Adrenal gland (tissue), 12 donors: Measurements from ENCODE around the gene PGAM5. TPM values are rescaled to one million over a fixed set of nuclear protein-coding genes. Genes with fewer than 3 reads are reported as not detected.

ENCODE experiments used
- DNase-seq, 7 donors: peaks; one replicate each; pipeline ENCODE4 v3.0.0-alpha.2; 2019 to 2020
- H3K27ac ChIP-seq, 5 donors: fragments of 200-600 bp; sonication (generic) in 4 of 5; 1 replicate in 3 of 5; 2 replicates in 2 of 5; pipeline versions ENCODE4 v1.5.1 to v1.8.0; 2016 to 2020; ENCODE audit warnings: mild to moderate bottlenecking in 1 of 5
- H3K27me3 ChIP-seq: fragments of 200-600 bp; 2 replicates; pipeline ENCODE4 v1.8.0; 2021
- H3K36me3 ChIP-seq, 2 donors: fragments of 200-600 bp; replicated peaks in 1 of 2; 1 replicate in 1 of 2; 2 replicates in 1 of 2; pipeline versions ENCODE4 v1.5.1 to v1.8.0; 2018 to 2022
- H3K4me1 ChIP-seq, 2 donors: fragments of 200-600 bp; replicated peaks in 1 of 2; 1 replicate in 1 of 2; 2 replicates in 1 of 2; pipeline versions ENCODE4 v1.5.1 to v1.8.0; 2018 to 2021
- H3K4me3 ChIP-seq, 4 donors: fragments of 200-600 bp; sonication (generic) in 3 of 4; one replicate each; pipeline ENCODE4 v1.5.1; 2016 to 2018
- H3K9me3 ChIP-seq, 3 donors: fragments of 200-600 bp; sonication (generic) in 1 of 3; replicated peaks in 1 of 3; 1 replicate in 2 of 3; 2 replicates in 1 of 3; pipeline versions ENCODE4 v1.5.1 to v1.8.0; 2016 to 2021
- CTCF ChIP-seq, 6 experiments: fragments of 450-650 bp in 4 of 6; fragments of 200-600 bp in 2 of 6; sonication (generic) in 1 of 6; IDR thresholded peaks; 1 replicate in 5 of 6; 2 replicates in 1 of 6; pipeline versions ENCODE4 v1.5.1 to v1.8.0; 2016 to 2021; ENCODE audit warnings: antibody characterized with exemption in 6 of 6, mild to moderate bottlenecking in 2 of 6, moderate library complexity in 1 of 6
- POLR2A ChIP-seq, 2 donors: fragments of 450-650 bp; IDR thresholded peaks; one replicate each; pipeline ENCODE4 v1.6.1; 2017; ENCODE audit warnings: antibody characterized with exemption in 2 of 2, mild to moderate bottlenecking in 2 of 2, moderate library complexity in 1 of 2
- WGBS, 4 donors: extraction: QIAGEN DNeasy Blood & Tissue Kit in 2 of 4; methylation state at CpG; one replicate each; pipeline versions ENCODE4 v1.1.5 to v1.1.7; 2013 to 2017; 5-methylcytosine and 5-hydroxymethylcytosine counted together
- intact Hi-C, 2 donors: fragments of 100-400 bp; cut with DNase I; formaldehyde crosslinking; loops; one replicate each; pipeline versions ENCODE4 v1.14.1 to v1.15.0; 2022 to 2023
- polyA plus RNA-seq, 3 donors: library from polyadenylated mRNA; stranded (reverse); fragments of 200-250 nt in 2 of 3; fragments of 350-450 nt in 1 of 3; fragmentation: Illumina TruSeq in 1 of 3; extraction: RNeasy Lipid Tissue Mini Kit (QIAGEN cat#74804) in 1 of 3; gene quantifications; one replicate each; pipeline ENCODE4 v1.2.3, GENCODE V29; 2013 to 2014
- total RNA-seq, 9 donors: library from RNA; depleted of rRNA in 4 of 9; stranded (reverse); fragments of >200 nt in 4 of 9; fragments of 120-200 nt in 1 of 9; fragmentation: NEBNext Ultra II Directional in 1 of 9; extraction: Animal tissue kit (Norgen Biotek cat#: 25700) in 1 of 9; gene quantifications; one replicate each; pipeline versions ENCODE4 v1.1.0 to v1.2.4, GENCODE V29; 2013 to 2023
- donor health status: healthy with polysubstance abuse.
- donor health status: Bipolar disorder and iron deficiency.
- donor health status: DM: yes; HTN: yes; CAD: no.
- donor health status: DM: no; HTN: no; CAD: no.
- donor health status: DM: no; HTN: no; CAD: no.
- donor health status: DM: yes; HTN: yes; CAD: no.

The PGAM5 gene
- total and polyA plus RNA-seq, 12 donors, result 12.7 to 53.6 (median 33.2) TPM

GRCh38 chr12:132673288-132674179 is 37.1 kb upstream of the PGAM5 start:
- Histone ChIP-seq H3K27ac (no peak overlapping the region), H3K4me3 (no peak overlapping the region), H3K9me3 (no peaks in the 10 kb centered on the region), H3K27me3 (no peaks in the 10 kb centered on the region), H3K4me1 (no peaks in the 10 kb centered on the region), H3K36me3 (peaks cover 0 to 33% of the 10 kb centered on the region in 2 donors)
- intact Hi-C loops, result no loop called here
- DNase-seq, result no peak
- WGBS, 4 donors, result 93 to 97% (median 97%) methylated on average over 17 to 27 of the region's 27 CpGs
- no peak for TF ChIP-seq CTCF (IDR thresholded peaks at IDR 0.05)

GRCh38 chr12:132674561-132674960 is 36.1 kb upstream of the PGAM5 start:
- H3K27me3 ChIP-seq, result no peaks in the 10 kb centered on the region
- 91 to 99% (median 97%) methylated on average over 5 of the region's 5 CpGs for WGBS, 4 donors
- no peak for DNase-seq
- no peaks in the 10 kb centered on the region for H3K4me1 ChIP-seq
- no peak overlapping the region for H3K27ac ChIP-seq
- no peaks in the 10 kb centered on the region for H3K9me3 ChIP-seq
- TF ChIP-seq POLR2A (IDR thresholded peaks at IDR 0.05) (no peak), CTCF (IDR thresholded peaks at IDR 0.05) (no peak)
- peaks cover 0 to 29% of the 10 kb centered on the region in 2 donors for H3K36me3 ChIP-seq
- H3K4me3 ChIP-seq, result no peak overlapping the region
- intact Hi-C loops, result no loop called here

- Histone ChIP-seq H3K27me3 (no peaks in the 10 kb centered on the region), H3K4me1 (no peaks in the 10 kb centered on the region), H3K9me3 (no peaks in the 10 kb centered on the region), H3K36me3 (peaks cover 0 to 29% of the 10 kb centered on the region in 2 donors), H3K27ac (no peak overlapping the region), H3K4me3 (no peak overlapping the region)
- TF ChIP-seq CTCF (IDR thresholded peaks at IDR 0.05), result no peak
- TF ChIP-seq POLR2A (IDR thresholded peaks at IDR 0.05), result no peak
- no peak for DNase-seq
- intact Hi-C loops, result no loop called here
- WGBS, 4 donors, result 90 to 97% (median 95%) methylated on average over 14 of the region's 14 CpGs
These were observed 34.7 kb upstream of the PGAM5 start for GRCh38 chr12:132675757-132676432.

- Histone ChIP-seq H3K27me3 (no peaks in the 10 kb centered on the region), H3K4me1 (no peaks in the 10 kb centered on the region), H3K4me3 (no peak overlapping the region), H3K36me3 (peaks cover 0 to 22% of the 10 kb centered on the region in 2 donors), H3K27ac (no peak overlapping the region), H3K9me3 (no peaks in the 10 kb centered on the region)
- DNase-seq, result no peak
- WGBS, 4 donors, result 95 to 96% (median 95%) methylated on average over 9 of the region's 9 CpGs
- intact Hi-C loops, result no loop called here
- TF ChIP-seq CTCF (IDR thresholded peaks at IDR 0.05) (no peak), POLR2A (IDR thresholded peaks at IDR 0.05) (no peak)
These were observed 33.1 kb upstream of the PGAM5 start for GRCh38 chr12:132677492-132677891.
